ENCODE measurements around the gene MAMLD1. TPM values are rescaled to one million over a fixed set of nuclear protein-coding genes. Genes with fewer than 3 reads are reported as not detected.

MAMLD1 gene
- total and polyA plus RNA-seq, 9 of the 15 experiments (the other 6 are each of a cell fraction or from before 2014, with no cell fraction given) = 0.12 to 0.18 TPM; not detected in 7

DNA sequence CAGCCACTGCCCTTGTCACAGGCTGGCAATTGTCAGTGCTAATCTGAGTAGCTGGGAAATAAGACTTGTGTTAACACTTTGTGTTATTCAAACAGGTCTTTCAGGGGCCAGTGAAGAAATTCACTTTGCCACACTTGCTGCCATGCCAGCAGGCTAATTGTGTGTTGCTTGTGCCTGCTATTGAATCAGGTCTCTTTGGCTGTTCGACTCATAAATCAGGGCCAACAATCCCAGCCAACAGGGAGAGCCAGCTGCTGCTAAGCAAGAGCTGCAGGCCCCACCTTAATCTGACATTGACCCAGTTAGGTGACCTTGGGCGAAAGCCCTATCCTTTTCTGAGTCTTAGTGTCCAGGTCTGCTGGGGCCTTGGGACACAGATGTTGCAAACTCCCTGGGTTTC is 28.1 kb upstream of the MAMLD1 start:
- H2AFZ ChIP-seq (ENCODE audit: low read depth, low read length) = no peak overlapping the region
- no peaks in the 10 kb centered on the region for H3K27me3 ChIP-seq (ENCODE audit: control insufficient read depth in 2 of 2, insufficient read depth in 2 of 2, low read length in 2 of 2)
- H3K36me3 ChIP-seq (ENCODE audit: control insufficient read depth, insufficient read depth, low read length) = no peaks in the 10 kb centered on the region
- intact Hi-C loops (cut with micrococcal nuclease) = no loop called here
- H3K9me3 ChIP-seq (replicated peaks; ENCODE audit: control insufficient read depth, insufficient read depth, low read depth, low read length) = no peaks in the 10 kb centered on the region
- H3K9ac ChIP-seq (ENCODE audit: insufficient read depth in 1 of 2, low read depth in 2 of 2, low read length in 2 of 2) = no peak overlapping the region
- ChIA-PET POLR2A (no interaction called here), CTCF (ENCODE audit: low intra/inter-chr PET ratio) (no interaction called here)
- 0% methylated on average over 2 of the region's 2 CpGs for WGBS (ENCODE audit: insufficient coverage, low coverage, missing lambda C conversion rate)
- BruUV-seq (replicated peaks) = no TSS peak
- no peak overlapping the region for H3K27ac ChIP-seq (ENCODE audit: extremely low read depth, low read depth, low read length)
- no peaks in the 10 kb centered on the region for H4K20me1 ChIP-seq (replicated peaks; ENCODE audit: control insufficient read depth, insufficient read depth, low read length)
- in situ Hi-C loops (cut with MboI) = no loop called here
- H3K9me1 ChIP-seq (ENCODE audit: control insufficient read depth, insufficient read depth, low read length) = no peaks in the 10 kb centered on the region
- no peak for ATAC-seq
- H3K4me1 ChIP-seq (replicated peaks in 1 of 2; ENCODE audit: control insufficient read depth in 2 of 2, insufficient read depth in 2 of 2, low read length in 2 of 2) = no peaks in the 10 kb centered on the region; a peak in 1 of 5 replicates
- H3K4me3 ChIP-seq = no peak overlapping the region
- H3K79me2 ChIP-seq (ENCODE audit: control insufficient read depth, insufficient read depth, low read length) = no peaks in the 10 kb centered on the region
- no peak for DNase-seq (ENCODE audit: extremely low read depth in 1 of 4, low spot score in 3 of 4)
- no peak for FAIRE-seq
- no peak overlapping the region for H3K4me2 ChIP-seq (ENCODE audit: insufficient read depth, low read length)
- TF ChIP-seq KLF13 (tag; IDR thresholded peaks at IDR 0.05; ENCODE audit: borderline replicate concordance, low read depth) (no peak), NR2C1 (IDR thresholded peaks at IDR 0.05) (no peak), NR2C1 (tag; IDR thresholded peaks at IDR 0.05) (no peak), MYNN (IDR thresholded peaks at IDR 0.05) (no peak), MYNN (CRISPR knock-in tag; IDR thresholded peaks at IDR 0.05) (no peak)
- TF ChIP-seq, protein P1, sequence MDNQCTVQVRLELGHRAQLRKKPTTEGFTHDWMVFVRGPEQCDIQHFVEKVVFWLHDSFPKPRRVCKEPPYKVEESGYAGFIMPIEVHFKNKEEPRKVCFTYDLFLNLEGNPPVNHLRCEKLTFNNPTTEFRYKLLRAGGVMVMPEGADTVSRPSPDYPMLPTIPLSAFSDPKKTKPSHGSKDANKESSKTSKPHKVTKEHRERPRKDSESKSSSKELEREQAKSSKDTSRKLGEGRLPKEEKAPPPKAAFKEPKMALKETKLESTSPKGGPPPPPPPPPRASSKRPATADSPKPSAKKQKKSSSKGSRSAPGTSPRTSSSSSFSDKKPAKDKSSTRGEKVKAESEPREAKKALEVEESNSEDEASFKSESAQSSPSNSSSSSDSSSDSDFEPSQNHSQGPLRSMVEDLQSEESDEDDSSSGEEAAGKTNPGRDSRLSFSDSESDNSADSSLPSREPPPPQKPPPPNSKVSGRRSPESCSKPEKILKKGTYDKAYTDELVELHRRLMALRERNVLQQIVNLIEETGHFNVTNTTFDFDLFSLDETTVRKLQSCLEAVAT (IDR thresholded peaks at IDR 0.05) = no peak

DNA sequence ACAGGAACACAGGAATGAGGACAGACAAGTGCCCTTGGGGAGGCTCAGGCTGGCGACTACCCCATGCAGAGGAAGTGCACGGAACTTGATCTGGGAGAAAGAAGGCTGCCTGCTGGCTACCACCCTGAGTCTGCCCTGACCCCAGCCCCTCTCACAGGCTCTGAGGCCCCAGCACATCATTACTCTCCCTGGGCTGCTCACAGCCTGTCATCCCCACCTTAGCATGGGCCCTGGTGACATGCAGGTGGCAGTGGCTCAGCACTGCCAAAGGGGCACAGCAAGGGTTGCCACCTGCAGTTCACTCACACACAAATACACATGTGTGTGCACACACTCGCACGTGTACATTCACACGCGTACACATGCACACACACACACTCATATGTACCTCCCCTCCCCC is 26.1 kb upstream of the MAMLD1 start:
- Histone ChIP-seq H3K4me3 (no peak overlapping the region), H3K4me1 (replicated peaks in 1 of 2; ENCODE audit: control insufficient read depth in 2 of 2, insufficient read depth in 2 of 2, low read length in 2 of 2) (no peaks in the 10 kb centered on the region), H3K79me2 (ENCODE audit: control insufficient read depth, insufficient read depth, low read length) (no peaks in the 10 kb centered on the region), H3K4me2 (ENCODE audit: insufficient read depth, low read length) (no peak overlapping the region), H2AFZ (ENCODE audit: low read depth, low read length) (no peak overlapping the region), H3K9me3 (replicated peaks; ENCODE audit: control insufficient read depth, insufficient read depth, low read depth, low read length) (no peaks in the 10 kb centered on the region), H4K20me1 (replicated peaks; ENCODE audit: control insufficient read depth, insufficient read depth, low read length) (no peaks in the 10 kb centered on the region), H3K9me1 (ENCODE audit: control insufficient read depth, insufficient read depth, low read length) (no peaks in the 10 kb centered on the region), H3K36me3 (ENCODE audit: control insufficient read depth, insufficient read depth, low read length) (no peaks in the 10 kb centered on the region), H3K27ac (ENCODE audit: extremely low read depth, low read depth, low read length) (no peak overlapping the region), H3K9ac (ENCODE audit: insufficient read depth in 1 of 2, low read depth in 2 of 2, low read length in 2 of 2) (no peak overlapping the region), H3K27me3 (ENCODE audit: control insufficient read depth in 2 of 2, insufficient read depth in 2 of 2, low read length in 2 of 2) (no peaks in the 10 kb centered on the region)
- no peak for DNase-seq (ENCODE audit: extremely low read depth in 1 of 4, low spot score in 3 of 4)
- intact Hi-C loops (cut with micrococcal nuclease) = no loop called here
- FAIRE-seq = no peak
- no peak for TF ChIP-seq MCM3 (IDR thresholded peaks at IDR 0.05)
- TF ChIP-seq CBX8 (IDR thresholded peaks at IDR 0.05; ENCODE audit: borderline replicate concordance, extremely low read depth, low read depth, low read length, poor library complexity, severe bottlenecking) = no peak
- no peak for TF ChIP-seq MAZ (CRISPR knock-in tag; conservative IDR thresholded peaks at IDR 0.05 in 1 of 2, IDR thresholded peaks at IDR 0.05 in 1 of 2)
- no peak for TF ChIP-seq RAD51 (IDR thresholded peaks at IDR 0.05; ENCODE audit: borderline replicate concordance, low read depth)
- TF ChIP-seq, protein P2, sequence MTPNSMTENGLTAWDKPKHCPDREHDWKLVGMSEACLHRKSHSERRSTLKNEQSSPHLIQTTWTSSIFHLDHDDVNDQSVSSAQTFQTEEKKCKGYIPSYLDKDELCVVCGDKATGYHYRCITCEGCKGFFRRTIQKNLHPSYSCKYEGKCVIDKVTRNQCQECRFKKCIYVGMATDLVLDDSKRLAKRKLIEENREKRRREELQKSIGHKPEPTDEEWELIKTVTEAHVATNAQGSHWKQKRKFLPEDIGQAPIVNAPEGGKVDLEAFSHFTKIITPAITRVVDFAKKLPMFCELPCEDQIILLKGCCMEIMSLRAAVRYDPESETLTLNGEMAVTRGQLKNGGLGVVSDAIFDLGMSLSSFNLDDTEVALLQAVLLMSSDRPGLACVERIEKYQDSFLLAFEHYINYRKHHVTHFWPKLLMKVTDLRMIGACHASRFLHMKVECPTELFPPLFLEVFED (CRISPR knock-in tag; conservative IDR thresholded peaks at IDR 0.05) = no peak
- BruUV-seq (replicated peaks) = no TSS peak
- in situ Hi-C loops (cut with MboI) = no loop called here
- 0% methylated on average over 1 of the region's 6 CpGs for WGBS (ENCODE audit: insufficient coverage, low coverage, missing lambda C conversion rate)
- no peak for ATAC-seq
- ChIA-PET CTCF (ENCODE audit: low intra/inter-chr PET ratio) (no interaction called here), POLR2A (no interaction called here)

All from K562 (cell line).